ENCODE results near the gene KCNH1.

DNA sequence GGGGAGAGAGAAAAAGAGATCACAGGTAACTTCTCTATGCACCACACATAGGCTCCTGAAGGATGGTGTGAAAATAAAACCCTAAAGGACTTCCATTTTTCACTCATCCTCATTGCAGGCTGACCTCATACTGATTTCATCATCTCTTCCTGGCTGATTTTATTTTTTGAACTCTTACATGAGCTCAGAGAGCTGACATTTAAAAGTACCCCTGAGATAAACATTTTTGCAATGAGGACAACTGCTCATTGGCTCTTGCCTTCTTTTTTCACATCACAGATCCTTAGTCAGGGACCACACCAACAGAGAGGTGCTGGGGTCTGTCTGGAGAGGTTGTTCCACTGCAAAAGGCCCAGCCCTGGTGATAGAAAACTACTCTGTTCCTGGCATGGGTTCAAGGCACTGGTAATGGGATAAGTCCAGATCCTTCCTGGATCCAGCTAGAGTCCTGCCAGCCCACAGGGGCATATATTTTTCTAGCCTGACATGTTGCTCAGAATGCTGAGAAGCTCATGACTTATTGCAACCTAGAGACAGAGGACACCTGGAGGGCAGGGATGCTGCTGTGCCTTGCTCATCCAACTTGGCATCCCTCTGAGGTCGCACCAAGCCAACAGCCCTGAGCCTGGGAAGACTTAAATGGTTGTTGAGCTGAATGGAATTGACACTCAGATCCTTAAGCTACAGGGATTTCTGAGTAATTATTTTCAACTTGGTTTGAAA, 445.3 kb downstream of the KCNH1 start:
- TF ChIP-seq, protein P1, sequence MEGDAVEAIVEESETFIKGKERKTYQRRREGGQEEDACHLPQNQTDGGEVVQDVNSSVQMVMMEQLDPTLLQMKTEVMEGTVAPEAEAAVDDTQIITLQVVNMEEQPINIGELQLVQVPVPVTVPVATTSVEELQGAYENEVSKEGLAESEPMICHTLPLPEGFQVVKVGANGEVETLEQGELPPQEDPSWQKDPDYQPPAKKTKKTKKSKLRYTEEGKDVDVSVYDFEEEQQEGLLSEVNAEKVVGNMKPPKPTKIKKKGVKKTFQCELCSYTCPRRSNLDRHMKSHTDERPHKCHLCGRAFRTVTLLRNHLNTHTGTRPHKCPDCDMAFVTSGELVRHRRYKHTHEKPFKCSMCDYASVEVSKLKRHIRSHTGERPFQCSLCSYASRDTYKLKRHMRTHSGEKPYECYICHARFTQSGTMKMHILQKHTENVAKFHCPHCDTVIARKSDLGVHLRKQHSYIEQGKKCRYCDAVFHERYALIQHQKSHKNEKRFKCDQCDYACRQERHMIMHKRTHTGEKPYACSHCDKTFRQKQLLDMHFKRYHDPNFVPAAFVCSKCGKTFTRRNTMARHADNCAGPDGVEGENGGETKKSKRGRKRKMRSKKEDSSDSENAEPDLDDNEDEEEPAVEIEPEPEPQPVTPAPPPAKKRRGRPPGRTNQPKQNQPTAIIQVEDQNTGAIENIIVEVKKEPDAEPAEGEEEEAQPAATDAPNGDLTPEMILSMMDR (IDR thresholded peaks at IDR 0.05): no peak
- TF ChIP-seq JUND (IDR thresholded peaks at IDR 0.05) (no peak), NRF1 (IDR thresholded peaks at IDR 0.05; ENCODE audit: low read depth, low read length) (no peak)
